Endothelial cell of umbilical vein (primary cell): Measurements from ENCODE around the gene SELENOT. TPM values are rescaled to one million over a fixed set of nuclear protein-coding genes. Genes with fewer than 3 reads are reported as not detected.

ENCODE experiments used
- BruUV-seq: library from RNA; stranded (reverse); fragments of 400-500 nt; replicated peaks from 2 replicates; lab custom pipeline; 2021; lab: Mats Ljungman, UMichigan
- CTCF ChIA-PET: fragments of 300-600, 350-600 bp; sonication (Branson Sonifier 250); formaldehyde crosslinking; loops from one replicate; lab custom pipeline; 2021; ENCODE audit warnings: antibody characterized with exemption, inconsistent platforms; lab: Charles Lee
- POLR2A ChIA-PET: fragments of 300-600, 350-600 bp; sonication (Branson Sonifier 250); formaldehyde crosslinking; loops from one replicate; lab custom pipeline; 2021; ENCODE audit warnings: antibody characterized with exemption, inconsistent platforms; lab: Charles Lee
- DNase-seq: peaks from one replicate; pipeline ENCODE4 v3.0.0-alpha.2; 2011; ENCODE audit warnings: low read depth, low spot score
- FAIRE-seq: peaks from 2 replicates; lab custom pipeline; 2011; peaks lifted over from hg19 to GRCh38; lab: Jason Lieb, UNC
- H2AFZ ChIP-seq: 2 replicates; pipeline ENCODE4 v1.6.0; 2012; ENCODE audit warnings: low read depth, low read length, control low read depth, inconsistent platforms
- H3K27ac ChIP-seq: 2 replicates; pipeline ENCODE4 v1.5.1; 2011; ENCODE audit warnings: low read depth, mild to moderate bottlenecking, control low read depth, low read length, moderate library complexity; ENCODE audit not compliant: insufficient read depth
- H3K27me3 ChIP-seq, 2 experiments: 2 replicates each; pipeline versions ENCODE4 v1.6.0 to v1.6.1; 2011; ENCODE audit warnings: low read length in 2 of 2, mixed read lengths in 1 of 2; ENCODE audit not compliant: control insufficient read depth in 2 of 2, insufficient read depth in 2 of 2
- H3K36me3 ChIP-seq, 2 experiments: 2 replicates in 1 of 2; 3 replicates in 1 of 2; pipeline ENCODE4 v1.5.1; 2011; ENCODE audit warnings: low read length in 2 of 2, mild to moderate bottlenecking in 1 of 2, moderate library complexity in 1 of 2; ENCODE audit not compliant: control insufficient read depth in 2 of 2, insufficient read depth in 2 of 2; ENCODE audit errors: extremely low read depth in 1 of 2
- H3K4me1 ChIP-seq: 3 replicates; pipeline ENCODE4 v1.5.1; 2011; ENCODE audit warnings: mild to moderate bottlenecking, low read length; ENCODE audit not compliant: control insufficient read depth, insufficient read depth; ENCODE audit errors: extremely low read depth
- H3K4me2 ChIP-seq: 2 replicates; pipeline ENCODE4 v1.6.1; 2011; ENCODE audit warnings: low read length, control low read depth, mixed read lengths; ENCODE audit not compliant: insufficient read depth
- H3K4me3 ChIP-seq, 3 experiments: fragments of 200-600 bp in 1 of 3; sonication (generic), shearing (Covaris generic) in 1 of 3; replicated peaks in 1 of 3; 2 replicates each; pipeline ENCODE4 v1.5.1; 2011 to 2016; ENCODE audit warnings: control low read depth in 3 of 3, low read length in 3 of 3, mild to moderate bottlenecking in 2 of 3, inconsistent platforms in 1 of 3, low read depth in 1 of 3, moderate library complexity in 1 of 3; ENCODE audit not compliant: insufficient read depth in 1 of 3
- H3K79me2 ChIP-seq: 2 replicates; pipeline ENCODE4 v1.6.0; 2012; ENCODE audit warnings: low read length, inconsistent platforms; ENCODE audit not compliant: control insufficient read depth, insufficient read depth
- H3K9ac ChIP-seq: replicated peaks from 2 replicates; pipeline ENCODE3; 2011; ENCODE audit warnings: low read length, control low read depth; ENCODE audit not compliant: insufficient read depth; ENCODE audit errors: extremely low read depth
- H3K9me1 ChIP-seq: replicated peaks from 3 replicates; pipeline ENCODE4 v1.6.0; 2011; ENCODE audit warnings: mild to moderate bottlenecking, low read length; ENCODE audit not compliant: control insufficient read depth, insufficient read depth; ENCODE audit errors: extremely low read depth
- H3K9me3 ChIP-seq: replicated peaks from 2 replicates; pipeline ENCODE4 v1.5.1; 2012; ENCODE audit warnings: low read length, inconsistent platforms; ENCODE audit not compliant: control insufficient read depth, insufficient read depth
- H4K20me1 ChIP-seq: replicated peaks from 2 replicates; pipeline ENCODE3; 2011; ENCODE audit warnings: mild to moderate bottlenecking, low read length; ENCODE audit not compliant: control insufficient read depth, insufficient read depth; ENCODE audit errors: extremely low read depth
- CTCF ChIP-seq, 2 donors: IDR thresholded peaks; 1 replicate in 1 of 2; 2 replicates in 1 of 2; pipeline ENCODE4 v1.5.1; 2011; ENCODE audit warnings: low read length in 2 of 2, mild to moderate bottlenecking in 2 of 2, moderate library complexity in 2 of 2, control low read depth in 1 of 2, inconsistent platforms in 1 of 2, low read depth in 1 of 2; ENCODE audit not compliant: insufficient read depth in 1 of 2; ENCODE audit errors: extremely low read depth in 1 of 2
- EZH2 ChIP-seq: IDR thresholded peaks from 2 replicates; pipeline ENCODE4 v1.6.1; 2012; ENCODE audit warnings: borderline replicate concordance, low read depth, mild to moderate bottlenecking, moderate library complexity, low read length, inconsistent platforms; ENCODE audit not compliant: severe bottlenecking
- FOS ChIP-seq: IDR thresholded peaks from 2 replicates; pipeline ENCODE4 v1.6.1; 2011; ENCODE audit warnings: mild to moderate bottlenecking, low read length, moderate library complexity, borderline replicate concordance; ENCODE audit not compliant: insufficient read depth
- GATA2 ChIP-seq: IDR thresholded peaks from 2 replicates; pipeline ENCODE4 v1.7.0; 2011; ENCODE audit warnings: low read depth, mild to moderate bottlenecking, moderate library complexity, mixed read lengths, low read length; ENCODE audit not compliant: insufficient read length, insufficient read depth
- JUN ChIP-seq: IDR thresholded peaks from 2 replicates; pipeline ENCODE4 v1.6.1; 2011; ENCODE audit warnings: borderline replicate concordance, low read depth; ENCODE audit not compliant: insufficient read length, insufficient read depth
- MAX ChIP-seq: IDR thresholded peaks from 2 replicates; pipeline ENCODE4 v1.6.1; 2011; ENCODE audit not compliant: insufficient read depth, insufficient read length
- MYC ChIP-seq: IDR thresholded peaks from one replicate; pipeline ENCODE4 v1.6.1; 2011; ENCODE audit warnings: mild to moderate bottlenecking, low read depth, low read length
- POLR2A ChIP-seq: IDR thresholded peaks from 2 replicates; pipeline ENCODE4 v1.6.1; 2012; ENCODE audit warnings: low read depth, mild to moderate bottlenecking, control low read depth, low read length
- POLR2AphosphoS5 ChIP-seq: IDR thresholded peaks from 2 replicates; pipeline ENCODE4 v1.6.1; 2012; ENCODE audit warnings: low read depth, mild to moderate bottlenecking, control low read depth, low read length, moderate library complexity; ENCODE audit not compliant: insufficient read depth
- dilution Hi-C: fragments of 300-500 bp; cut with MboI; formaldehyde crosslinking; loops from one replicate; pipeline ENCODE4 v1.15.0; 2019; ENCODE audit warnings: low sequenced_read_pairs; ENCODE audit not compliant: extremely low pct_ligation_motif_present
- intact Hi-C: fragments of 100-400 bp; cut with micrococcal nuclease; formaldehyde crosslinking; loops from one replicate; pipeline ENCODE4 v1.10.0; 2022
- polyA plus RNA-seq, 4 experiments: library from polyadenylated mRNA; depleted of rRNA in 3 of 4; stranded (reverse) in 3 of 4; unstranded in 1 of 4; fragments of >200 nt; gene quantifications; 2 replicates each; pipeline versions ENCODE4 v1.2.1 to v1.2.3, GENCODE V29; 2011 to 2012; ENCODE audit warnings: missing spikeins in 1 of 4
- total RNA-seq: library from RNA; stranded (reverse); gene quantifications from 2 replicates; pipeline ENCODE4 v1.2.3, GENCODE V29; 2021

Gene SELENOT
- total and polyA plus RNA-seq, 2 donors (not counting 3 experiments of a cell fraction or from before 2014, with no cell fraction given), result 103 to 299 TPM

DNA sequence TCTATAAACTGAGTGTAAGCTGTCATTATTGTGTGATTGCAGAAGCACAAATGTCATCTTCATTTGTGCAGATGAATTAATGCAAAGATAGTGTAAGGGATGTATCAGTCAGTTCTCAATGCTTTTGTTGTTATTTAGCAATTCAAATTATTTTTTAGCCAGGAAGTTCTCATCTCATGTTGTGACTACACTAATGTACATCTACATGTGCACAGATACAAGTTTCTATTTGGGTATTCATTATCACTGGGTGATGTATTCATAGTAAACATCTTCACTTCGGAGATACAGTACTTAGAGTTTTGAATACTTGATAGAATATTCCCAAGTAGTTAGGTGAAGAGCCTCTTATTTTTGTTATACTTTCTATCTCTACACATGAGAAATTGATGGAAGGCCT, 45.4 kb upstream of the SELENOT start:
- dilution Hi-C loops, result no loop called here
- Histone ChIP-seq H2AFZ (no peak overlapping the region), H3K4me1 (peaks cover 20% of the 10 kb centered on the region), H3K79me2 (peaks cover 38% of the 10 kb centered on the region), H3K9me1 (no peaks in the 10 kb centered on the region), H3K4me3 (no peak overlapping the region), H3K9ac (no peak overlapping the region), H4K20me1 (no peaks in the 10 kb centered on the region), H3K36me3 (peaks cover 0 to 2% of the 10 kb centered on the region in 2 experiments), H3K27ac (peak overlapping the region; percentile 27), H3K9me3 (no peaks in the 10 kb centered on the region), H3K4me2 (no peak overlapping the region), H3K27me3 (no peaks in the 10 kb centered on the region)
- DNase-seq (no peak), FAIRE-seq (no peak)
- POLR2A ChIA-PET, result no interaction called here
- CTCF ChIA-PET, result interaction anchor here (1.3 kb wide), 1 partner anchor 30 kb away, joined by 4 read pairs; no protein-coding TSS in a partner anchor
- TF ChIP-seq GATA2, result no peak
- no peak for TF ChIP-seq POLR2AphosphoS5
- no peak for TF ChIP-seq MAX
- no peak for TF ChIP-seq EZH2
- TF ChIP-seq FOS, result no peak
- TF ChIP-seq POLR2A, result no peak
- TF ChIP-seq CTCF (IDR thresholded peaks at IDR 0.05; ENCODE audit: extremely low read depth in 1 of 2, insufficient read depth in 1 of 2, low read depth in 1 of 2, low read length in 2 of 2), result no peak
- TF ChIP-seq MYC, result no peak
- no peak for TF ChIP-seq JUN
- no TSS peak for BruUV-seq
- intact Hi-C loops, result no loop called here
